ENCODE measurements around the gene MCCD1.
A peak's percentile ranks its signal among the peaks of the same experiment; 100 is the strongest.
"Not testable (repeated sequence)": the region's sequence is repeated elsewhere in the genome, so short reads cannot be mapped to it uniquely, and the experiment has no call there.

Gene MCCD1

GRCh38 chr6:31528821-31529328 is at the start of gene MCCD1:
Gene MCCD1, plus strand, starts transcription at chr6:31528962. Its CDS starts 53 bp downstream, at chr6:31529015.
- FAIRE-seq = no peak

- FAIRE-seq = no peak
These were observed 49.4 kb upstream of the MCCD1 start for GRCh38 chr6:31479151-31479932.

GRCh38 chr6:31479933-31480535 is 48.7 kb upstream of the MCCD1 start:
- no peak for FAIRE-seq

GRCh38 chr6:31480574-31480973 is 48.2 kb upstream of the MCCD1 start:
- no peak for FAIRE-seq

GRCh38 chr6:31483392-31483791 is 45.4 kb upstream of the MCCD1 start:
- no peak for FAIRE-seq

- FAIRE-seq = no peak
These were observed 43.7 kb upstream of the MCCD1 start for GRCh38 chr6:31485055-31485454.

GRCh38 chr6:31486065-31486837 is 42.5 kb upstream of the MCCD1 start:
- peak; percentile 87 for FAIRE-seq

- FAIRE-seq = not testable (repeated sequence)
These were observed 41.1 kb upstream of the MCCD1 start for GRCh38 chr6:31487674-31488073.

GRCh38 chr6:31489086-31489485 is 39.7 kb upstream of the MCCD1 start:
- FAIRE-seq = no peak

- no peak for FAIRE-seq
These were observed 38.5 kb upstream of the MCCD1 start for GRCh38 chr6:31490115-31490873.

- not testable (repeated sequence) for FAIRE-seq
These were observed 35.2 kb upstream of the MCCD1 start for GRCh38 chr6:31493550-31493874.

GRCh38 chr6:31493875-31494694 is 34.7 kb upstream of the MCCD1 start:
- FAIRE-seq = peak; percentile 40

- FAIRE-seq = no peak
These were observed 33.2 kb upstream of the MCCD1 start for GRCh38 chr6:31495580-31495979.

GRCh38 chr6:31496826-31497225 is 31.9 kb upstream of the MCCD1 start:
- not testable (repeated sequence) for FAIRE-seq

- peak; percentile 93 for FAIRE-seq
These were observed 31.0 kb upstream of the MCCD1 start, which contains the start of gene MICB for GRCh38 chr6:31497531-31498476. Gene MICB, plus strand, starts transcription at chr6:31498145. Its CDS starts 49 bp downstream, at chr6:31498194.

- no peak for FAIRE-seq
These were observed 30.0 kb upstream of the MCCD1 start for GRCh38 chr6:31498748-31499147.

- FAIRE-seq = not testable (repeated sequence)
These were observed 29.1 kb upstream of the MCCD1 start for GRCh38 chr6:31499648-31500047.

- FAIRE-seq = no peak
These were observed 26.2 kb upstream of the MCCD1 start for GRCh38 chr6:31502586-31502985.

GRCh38 chr6:31509036-31509435 is 19.7 kb upstream of the MCCD1 start:
- not testable (repeated sequence) for FAIRE-seq

- no peak for FAIRE-seq
These were observed 18.8 kb upstream of the MCCD1 start for GRCh38 chr6:31510007-31510406.

All from G401.6 (cell line).